Hepatocyte (in vitro differentiated cells): Measurements from ENCODE around the gene TEX29. TPM values are rescaled to one million over a fixed set of nuclear protein-coding genes. Genes with fewer than 3 reads are reported as not detected.

Experiments
- DNase-seq: peaks from one replicate; pipeline ENCODE4 v3.0.0-alpha.2; 2016; ENCODE audit warnings: low spot score
- H2AFZ ChIP-seq: fragments of 200-600 bp; sonication (generic); 2 replicates; pipeline ENCODE4 v1.6.0; 2016; ENCODE audit warnings: antibody characterized with exemption, mild to moderate bottlenecking
- H3K27ac ChIP-seq: fragments of 200-600 bp; sonication (generic); 2 replicates; pipeline ENCODE4 v1.5.1; 2016; ENCODE audit warnings: mild to moderate bottlenecking
- H3K27me3 ChIP-seq: fragments of 200-600 bp; sonication (generic); 2 replicates; pipeline ENCODE4 v1.6.1; 2016
- H3K36me3 ChIP-seq: fragments of 200-600 bp; sonication (generic); replicated peaks from 2 replicates; pipeline ENCODE4 v1.5.1; 2016; ENCODE audit warnings: low read depth; ENCODE audit not compliant: insufficient read depth
- H3K4me1 ChIP-seq: fragments of 200-600 bp; sonication (generic); 2 replicates; pipeline ENCODE4 v1.5.1; 2016; ENCODE audit warnings: mild to moderate bottlenecking, moderate library complexity; ENCODE audit not compliant: insufficient read depth
- H3K4me2 ChIP-seq: fragments of 200-600 bp; sonication (generic); 2 replicates; pipeline ENCODE4 v1.6.0; 2016
- H3K4me3 ChIP-seq: fragments of 200-600 bp; sonication (generic); 2 replicates; pipeline ENCODE4 v1.5.1; 2016; ENCODE audit warnings: mild to moderate bottlenecking
- H3K79me2 ChIP-seq: fragments of 200-600 bp; sonication (generic); 2 replicates; pipeline ENCODE4 v1.6.0; 2017; ENCODE audit warnings: mild to moderate bottlenecking
- H3K9me2 ChIP-seq: fragments of 200-600 bp; sonication (generic); replicated peaks from 2 replicates; pipeline ENCODE4 v1.6.0; 2017; ENCODE audit warnings: mild to moderate bottlenecking; ENCODE audit not compliant: insufficient read depth
- H3K9me3 ChIP-seq: fragments of 200-600 bp; sonication (generic); 2 replicates; pipeline ENCODE4 v1.5.1; 2016; ENCODE audit warnings: low read depth, mild to moderate bottlenecking
- H4K20me1 ChIP-seq: fragments of 200-600 bp; sonication (generic); 2 replicates; pipeline ENCODE4 v1.6.0; 2016; ENCODE audit warnings: mild to moderate bottlenecking; ENCODE audit not compliant: insufficient read depth, poor library complexity, severe bottlenecking
- EZH2 ChIP-seq: fragments of 200-600 bp; sonication (generic); IDR thresholded peaks from 2 replicates; pipeline ENCODE4 v1.6.1; 2016; ENCODE audit warnings: antibody characterized with exemption, mild to moderate bottlenecking, borderline replicate concordance
- EZH2phosphoT487 ChIP-seq: fragments of 200-600 bp; sonication (generic); IDR thresholded peaks from one replicate; pipeline ENCODE4 v1.6.1; 2018; ENCODE audit warnings: antibody characterized with exemption, mild to moderate bottlenecking, low read depth, moderate library complexity; ENCODE audit not compliant: unreplicated experiment, severe bottlenecking
- WGBS: methylation state at CpG from one replicate; pipeline ENCODE4 v1.1.6; 2016; ENCODE audit warnings: low lambda C conversion rate; ENCODE audit errors: missing lambda C conversion rate; 5-methylcytosine and 5-hydroxymethylcytosine counted together
- polyA plus RNA-seq: library from polyadenylated mRNA; unstranded; fragments of >200 nt; fragmentation: Nextera tagmentation; extraction: Ambion mirVana; gene quantifications from 2 replicates; pipeline ENCODE4 v1.2.1, GENCODE V29; 2016
- total RNA-seq: library from RNA; depleted of rRNA; stranded (reverse); fragments of >200 nt; gene quantifications from 2 replicates; pipeline ENCODE4 v1.2.3, GENCODE V29; 2014
- TF ChIP-seq, protein P1 (sequence below): fragments of 200-600 bp; sonication (generic); IDR thresholded peaks from 2 replicates; pipeline ENCODE4 v1.5.1; 2016; ENCODE audit warnings: antibody characterized with exemption, mild to moderate bottlenecking; ENCODE audit not compliant: poor library complexity

TEX29 gene
- total and polyA plus RNA-seq, 2 experiments from 2014 or later = 0.83 to 1.8 TPM

- no peaks in the 10 kb centered on the region for H3K9me3 ChIP-seq
- no peaks in the 10 kb centered on the region for H3K27me3 ChIP-seq
- TF ChIP-seq EZH2phosphoT487 (no peak), EZH2 (no peak)
- TF ChIP-seq, protein P1, sequence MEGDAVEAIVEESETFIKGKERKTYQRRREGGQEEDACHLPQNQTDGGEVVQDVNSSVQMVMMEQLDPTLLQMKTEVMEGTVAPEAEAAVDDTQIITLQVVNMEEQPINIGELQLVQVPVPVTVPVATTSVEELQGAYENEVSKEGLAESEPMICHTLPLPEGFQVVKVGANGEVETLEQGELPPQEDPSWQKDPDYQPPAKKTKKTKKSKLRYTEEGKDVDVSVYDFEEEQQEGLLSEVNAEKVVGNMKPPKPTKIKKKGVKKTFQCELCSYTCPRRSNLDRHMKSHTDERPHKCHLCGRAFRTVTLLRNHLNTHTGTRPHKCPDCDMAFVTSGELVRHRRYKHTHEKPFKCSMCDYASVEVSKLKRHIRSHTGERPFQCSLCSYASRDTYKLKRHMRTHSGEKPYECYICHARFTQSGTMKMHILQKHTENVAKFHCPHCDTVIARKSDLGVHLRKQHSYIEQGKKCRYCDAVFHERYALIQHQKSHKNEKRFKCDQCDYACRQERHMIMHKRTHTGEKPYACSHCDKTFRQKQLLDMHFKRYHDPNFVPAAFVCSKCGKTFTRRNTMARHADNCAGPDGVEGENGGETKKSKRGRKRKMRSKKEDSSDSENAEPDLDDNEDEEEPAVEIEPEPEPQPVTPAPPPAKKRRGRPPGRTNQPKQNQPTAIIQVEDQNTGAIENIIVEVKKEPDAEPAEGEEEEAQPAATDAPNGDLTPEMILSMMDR = no peak
- no peak overlapping the region for H3K4me2 ChIP-seq
- no peaks in the 10 kb centered on the region for H4K20me1 ChIP-seq
- H3K4me1 ChIP-seq = no peaks in the 10 kb centered on the region
- no peak overlapping the region for H3K27ac ChIP-seq
- no peaks in the 10 kb centered on the region for H3K36me3 ChIP-seq
- H3K79me2 ChIP-seq = no peaks in the 10 kb centered on the region
- no peak overlapping the region for H2AFZ ChIP-seq
- H3K9me2 ChIP-seq = no peaks in the 10 kb centered on the region
- no peak for DNase-seq
- WGBS = 97% methylated on average over 15 of the region's 15 CpGs
- no peak overlapping the region for H3K4me3 ChIP-seq
Measured at GRCh38 chr13:111304041-111304544, 16.3 kb upstream of the TEX29 start.

- Histone ChIP-seq H3K9me3 (no peaks in the 10 kb centered on the region), H3K4me2 (no peak overlapping the region), H3K27me3 (no peaks in the 10 kb centered on the region), H3K4me1 (no peaks in the 10 kb centered on the region), H3K27ac (no peak overlapping the region), H3K79me2 (no peaks in the 10 kb centered on the region), H3K4me3 (no peak overlapping the region), H3K9me2 (no peaks in the 10 kb centered on the region), H3K36me3 (no peaks in the 10 kb centered on the region), H2AFZ (no peak overlapping the region), H4K20me1 (no peaks in the 10 kb centered on the region)
- 96% methylated on average over 20 of the region's 20 CpGs for WGBS
- no peak for TF ChIP-seq EZH2
- no peak for TF ChIP-seq EZH2phosphoT487
- TF ChIP-seq, protein P1 = no peak
- DNase-seq = no peak
Measured at GRCh38 chr13:111304603-111305289, 15.7 kb upstream of the TEX29 start.

DNA sequence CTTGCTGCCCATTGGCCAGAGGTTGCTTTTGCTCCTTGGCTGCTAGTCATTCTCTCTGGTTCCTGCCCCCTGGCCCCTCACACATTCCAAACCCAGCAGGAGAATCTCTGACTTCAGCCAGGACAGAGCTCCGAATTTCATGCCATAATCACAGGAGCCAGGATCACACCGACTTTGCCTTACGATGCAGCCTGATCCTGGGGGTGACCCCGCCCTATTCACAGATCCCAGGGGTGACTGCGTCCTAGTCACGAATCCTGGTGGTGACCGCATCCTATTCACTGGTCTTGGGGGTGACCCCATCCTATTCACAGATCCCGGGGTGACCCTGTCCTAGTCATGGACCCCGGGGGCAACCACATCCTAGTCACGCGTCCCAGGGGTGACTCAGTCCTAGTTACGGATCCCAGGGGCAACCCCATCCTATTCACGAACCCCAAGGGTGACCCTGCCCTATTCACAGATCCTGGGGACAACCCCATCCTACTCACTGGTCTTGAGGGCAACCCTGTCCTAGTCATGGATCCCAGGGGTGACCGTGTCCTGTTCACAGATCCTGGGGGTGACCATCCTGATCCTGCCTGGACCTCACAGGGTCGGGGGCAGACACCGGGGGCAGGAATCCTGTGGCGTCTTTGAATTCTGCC lies 7.4 kb upstream of the TEX29 start:
- TF ChIP-seq EZH2 = no peak
- no peak for TF ChIP-seq EZH2phosphoT487
- TF ChIP-seq, protein P1 = no peak
- H3K9me3 ChIP-seq = no peaks in the 10 kb centered on the region
- peaks cover 3% of the 10 kb centered on the region for H3K4me1 ChIP-seq
- H3K4me2 ChIP-seq = no peak overlapping the region
- DNase-seq = no peak
- H3K27ac ChIP-seq = no peak overlapping the region
- no peaks in the 10 kb centered on the region for H3K79me2 ChIP-seq
- H3K27me3 ChIP-seq = no peaks in the 10 kb centered on the region
- H4K20me1 ChIP-seq = no peaks in the 10 kb centered on the region
- no peak overlapping the region for H2AFZ ChIP-seq
- no peaks in the 10 kb centered on the region for H3K36me3 ChIP-seq
- over 99% methylated on average over 17 of the region's 17 CpGs for WGBS
- no peak overlapping the region for H3K4me3 ChIP-seq
- no peaks in the 10 kb centered on the region for H3K9me2 ChIP-seq
